Karpas-422 (cell line): ENCODE data around the gene TEX11. TPM values are rescaled to one million over a fixed set of nuclear protein-coding genes. Genes with fewer than 3 reads are reported as not detected.
A peak's percentile ranks its signal among the peaks of the same experiment; 100 is the strongest.
"Not testable (repeated sequence)": the region's sequence is repeated elsewhere in the genome, so short reads cannot be mapped to it uniquely, and the experiment has no call there.

ENCODE experiments used
- DNase-seq: peaks from one replicate; pipeline ENCODE4 v3.0.0-alpha.2; 2015
- H2AFZ ChIP-seq: fragments of 200-600 bp; sonication (generic); 2 replicates; pipeline ENCODE4 v1.6.1; 2014; ENCODE audit warnings: antibody characterized with exemption, low read length, mixed read lengths
- H3K27ac ChIP-seq: fragments of 200-600 bp; sonication (generic); 2 replicates; pipeline ENCODE4 v1.5.1; 2014; ENCODE audit warnings: mild to moderate bottlenecking, low read length, moderate library complexity
- H3K27me3 ChIP-seq: fragments of 200-600 bp; sonication (generic); 2 replicates; pipeline ENCODE4 v1.6.1; 2014; ENCODE audit warnings: low read length, mixed read lengths
- H3K36me3 ChIP-seq: fragments of 200-600 bp; sonication (generic); 2 replicates; pipeline ENCODE4 v1.6.1; 2014; ENCODE audit warnings: low read length, mixed read lengths; ENCODE audit not compliant: insufficient read depth
- H3K4me1 ChIP-seq: fragments of 200-600 bp; sonication (generic); 2 replicates; pipeline ENCODE4 v1.6.1; 2014; ENCODE audit warnings: mild to moderate bottlenecking, low read length, mixed read lengths
- H3K4me2 ChIP-seq: fragments of 200-600 bp; sonication (generic); 2 replicates; pipeline ENCODE4 v1.6.1; 2014; ENCODE audit warnings: low read length, low read depth, mild to moderate bottlenecking; ENCODE audit not compliant: poor library complexity, severe bottlenecking
- H3K4me3 ChIP-seq: fragments of 200-600 bp; sonication (generic); 2 replicates; pipeline ENCODE4 v1.5.1; 2014; ENCODE audit warnings: mild to moderate bottlenecking, antibody characterized with exemption, low read length, mixed read lengths
- H3K79me2 ChIP-seq: fragments of 200-600 bp; sonication (generic); 2 replicates; pipeline ENCODE4 v1.6.1; 2014; ENCODE audit warnings: mild to moderate bottlenecking, low read length, mixed read lengths
- H3K9ac ChIP-seq: fragments of 200-600 bp; sonication (generic); 2 replicates; pipeline ENCODE4 v1.6.0; 2014; ENCODE audit warnings: low read length
- H3K9me2 ChIP-seq: fragments of 200-600 bp; sonication (generic), shearing (Covaris generic); replicated peaks from 2 replicates; pipeline ENCODE4 v1.6.0; 2014; ENCODE audit warnings: mild to moderate bottlenecking, low read length, moderate library complexity; ENCODE audit not compliant: insufficient read depth
- H3K9me3 ChIP-seq: fragments of 300-700, 200-600 bp; sonication (generic); 2 replicates; pipeline ENCODE4 v1.6.1; 2014; ENCODE audit warnings: low read length, mixed read lengths
- H4K20me1 ChIP-seq: fragments of 200-600 bp; sonication (generic); 2 replicates; pipeline ENCODE4 v1.6.1; 2014; ENCODE audit warnings: mild to moderate bottlenecking, antibody characterized with exemption, low read length, low read depth; ENCODE audit not compliant: insufficient read depth
- total RNA-seq: library from RNA; depleted of rRNA; stranded (reverse); fragments of >200 nt; shearing (Covaris generic); gene quantifications from 2 replicates; pipeline ENCODE4 v1.2.3, GENCODE V29; 2014; ENCODE audit warnings: low replicate concordance

TEX11 gene
- total RNA-seq, 1 experiment from 2014 or later, result not detected

DNA sequence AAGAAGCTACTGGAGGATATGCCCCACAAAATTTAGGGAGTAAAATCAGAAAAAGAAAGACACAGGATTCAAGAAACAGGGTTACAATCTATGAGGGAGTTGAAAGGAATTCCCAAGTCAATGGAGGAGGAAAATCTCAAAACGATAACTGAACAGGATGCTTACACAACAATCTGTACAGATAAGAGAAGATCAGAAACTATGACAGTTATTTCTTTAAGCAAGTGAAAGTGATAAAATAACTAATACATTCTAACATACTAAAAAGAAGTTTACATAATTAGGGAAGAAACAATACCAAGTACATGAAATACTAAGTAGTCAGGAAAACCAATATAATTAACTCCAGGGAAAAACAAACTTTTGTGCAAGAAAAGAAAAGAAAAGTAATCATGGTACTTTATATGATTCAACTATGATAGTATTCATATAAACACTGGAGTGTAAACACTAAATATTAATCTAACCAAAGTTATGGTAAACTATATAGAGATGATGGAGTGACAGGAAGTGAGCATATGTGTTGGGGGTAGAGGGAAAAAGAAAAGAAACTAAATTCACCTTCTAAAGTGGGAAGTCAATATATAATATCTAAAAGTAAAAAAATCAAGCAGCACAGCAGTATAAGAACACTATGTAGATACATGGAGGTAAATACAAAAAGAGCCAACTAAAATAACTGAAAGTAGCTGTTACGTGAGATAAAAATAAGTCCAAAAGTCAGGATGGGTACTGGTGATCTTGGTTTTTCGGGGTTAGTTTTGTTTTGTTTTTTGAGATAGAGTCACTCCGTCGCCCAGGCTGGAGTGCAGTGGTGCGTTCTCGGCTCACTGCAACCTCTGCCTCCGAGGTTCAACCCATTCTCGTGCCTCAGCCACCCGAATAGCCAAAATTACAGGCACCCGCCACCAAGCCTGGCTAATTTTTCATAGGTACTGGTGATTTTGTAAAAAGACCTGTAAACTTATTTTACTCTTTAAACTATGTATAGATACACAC lies 99.3 kb downstream of the TEX11 start:
- H3K9ac ChIP-seq, result no peak overlapping the region
- H2AFZ ChIP-seq, result no peak overlapping the region
- no peaks in the 10 kb centered on the region for H3K9me3 ChIP-seq
- H3K9me2 ChIP-seq, result no peaks in the 10 kb centered on the region
- H3K79me2 ChIP-seq, result no peaks in the 10 kb centered on the region
- no peaks in the 10 kb centered on the region for H3K27me3 ChIP-seq
- DNase-seq, result no peak
- no peaks in the 10 kb centered on the region for H3K4me1 ChIP-seq
- H3K4me3 ChIP-seq, result no peak overlapping the region
- H3K4me2 ChIP-seq, result no peak overlapping the region
- H3K36me3 ChIP-seq, result no peaks in the 10 kb centered on the region
- no peaks in the 10 kb centered on the region for H4K20me1 ChIP-seq
- H3K27ac ChIP-seq, result no peak overlapping the region

- H3K4me2 ChIP-seq, result no peak overlapping the region
- H3K79me2 ChIP-seq, result no peaks in the 10 kb centered on the region
- no peak overlapping the region for H3K4me3 ChIP-seq
- H2AFZ ChIP-seq, result no peak overlapping the region
- no peaks in the 10 kb centered on the region for H3K27me3 ChIP-seq
- H3K9me3 ChIP-seq, result no peaks in the 10 kb centered on the region
- H4K20me1 ChIP-seq, result no peaks in the 10 kb centered on the region
- H3K9me2 ChIP-seq, result no peaks in the 10 kb centered on the region
- H3K27ac ChIP-seq, result no peak overlapping the region
- H3K36me3 ChIP-seq, result no peaks in the 10 kb centered on the region
- H3K4me1 ChIP-seq, result no peaks in the 10 kb centered on the region
- no peak overlapping the region for H3K9ac ChIP-seq
- no peak for DNase-seq
Observed at GRCh38 chrX:70806081-70806480, 102.4 kb downstream of the TEX11 start.

- not testable (repeated sequence) for H3K36me3 ChIP-seq, H3K9me2 ChIP-seq, H3K4me1 ChIP-seq, H3K9ac ChIP-seq, H3K27ac ChIP-seq, DNase-seq, H3K4me2 ChIP-seq, H3K79me2 ChIP-seq, H4K20me1 ChIP-seq, H2AFZ ChIP-seq, H3K27me3 ChIP-seq, H3K4me3 ChIP-seq, H3K9me3 ChIP-seq
Observed at GRCh38 chrX:70796742-70797141, 111.8 kb downstream of the TEX11 start.

DNA sequence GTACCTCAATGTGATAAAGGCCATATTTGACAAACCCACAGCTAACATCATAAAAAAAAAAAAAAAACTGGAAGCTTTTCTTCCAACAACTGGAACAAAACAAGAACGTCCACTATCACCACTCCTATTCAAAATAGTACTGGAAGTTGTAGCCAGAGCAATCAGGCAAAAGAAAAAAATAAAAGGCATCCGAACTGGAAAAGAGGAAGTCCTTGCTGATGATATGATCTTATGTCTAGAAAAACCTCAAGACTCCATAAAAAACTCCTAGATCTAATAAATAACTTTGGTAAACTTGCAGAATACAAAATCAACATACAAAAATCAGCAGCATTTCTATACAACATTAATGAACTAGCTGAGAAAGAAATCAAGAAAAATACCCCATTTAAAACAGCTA lies 134.3 kb downstream of the TEX11 start:
- Histone ChIP-seq H3K79me2 (no peaks in the 10 kb centered on the region), H3K9me3 (no peaks in the 10 kb centered on the region), H3K27ac (no peak overlapping the region), H3K9ac (no peak overlapping the region), H3K36me3 (no peaks in the 10 kb centered on the region), H3K27me3 (no peaks in the 10 kb centered on the region), H2AFZ (no peak overlapping the region), H3K4me2 (no peak overlapping the region), H3K4me3 (no peak overlapping the region), H4K20me1 (no peaks in the 10 kb centered on the region), H3K4me1 (no peaks in the 10 kb centered on the region), H3K9me2 (no peaks in the 10 kb centered on the region)
- DNase-seq, result no peak

- no peak overlapping the region for H3K4me3 ChIP-seq
- no peaks in the 10 kb centered on the region for H4K20me1 ChIP-seq
- no peaks in the 10 kb centered on the region for H3K4me1 ChIP-seq
- H3K79me2 ChIP-seq, result no peaks in the 10 kb centered on the region
- no peak overlapping the region for H3K9ac ChIP-seq
- no peaks in the 10 kb centered on the region for H3K9me2 ChIP-seq
- no peaks in the 10 kb centered on the region for H3K36me3 ChIP-seq
- H3K4me2 ChIP-seq, result no peak overlapping the region
- H3K27ac ChIP-seq, result no peak overlapping the region
- no peak overlapping the region for H2AFZ ChIP-seq
- H3K27me3 ChIP-seq, result no peaks in the 10 kb centered on the region
- DNase-seq, result peak; percentile 65
- H3K9me3 ChIP-seq, result no peaks in the 10 kb centered on the region
Observed at GRCh38 chrX:70769659-70770227, 138.8 kb downstream of the TEX11 start.

DNA sequence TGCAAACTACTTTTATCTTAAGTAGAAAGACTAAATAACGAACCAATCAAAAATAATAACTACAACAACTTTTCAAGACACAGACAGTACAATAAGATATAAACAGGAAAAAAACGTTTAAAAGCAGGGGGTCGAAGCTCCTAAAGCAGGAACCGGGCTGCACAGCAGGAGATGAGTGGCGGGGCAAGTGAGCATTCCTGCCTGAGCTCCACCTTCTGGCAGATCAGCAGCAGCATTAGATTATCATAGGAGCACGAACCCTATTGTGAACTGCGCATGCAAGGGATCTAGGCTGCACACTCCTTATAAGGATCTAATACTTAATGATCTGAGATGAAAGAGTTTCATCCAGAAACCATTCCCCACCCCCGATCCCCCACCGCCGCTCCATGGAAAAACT lies 146.2 kb downstream of the TEX11 start:
- Histone ChIP-seq H3K9me2 (no peaks in the 10 kb centered on the region), H3K27me3 (no peaks in the 10 kb centered on the region), H3K9me3 (no peaks in the 10 kb centered on the region), H4K20me1 (no peaks in the 10 kb centered on the region), H3K9ac (no peak overlapping the region), H3K4me2 (no peak overlapping the region), H3K79me2 (no peaks in the 10 kb centered on the region), H3K4me3 (no peak overlapping the region), H3K27ac (no peak overlapping the region), H2AFZ (no peak overlapping the region), H3K36me3 (no peaks in the 10 kb centered on the region), H3K4me1 (no peaks in the 10 kb centered on the region)
- DNase-seq, result peak; percentile 44

GRCh38 chrX:70755850-70756249 lies 152.7 kb downstream of the TEX11 start:
- Histone ChIP-seq H3K79me2 (no peaks in the 10 kb centered on the region), H3K36me3 (no peaks in the 10 kb centered on the region), H3K9ac (no peak overlapping the region), H3K4me1 (no peaks in the 10 kb centered on the region), H3K27ac (no peak overlapping the region), H3K27me3 (no peaks in the 10 kb centered on the region), H3K9me2 (no peaks in the 10 kb centered on the region), H3K9me3 (no peaks in the 10 kb centered on the region), H2AFZ (no peak overlapping the region), H3K4me2 (no peak overlapping the region), H3K4me3 (no peak overlapping the region), H4K20me1 (no peaks in the 10 kb centered on the region)
- DNase-seq, result no peak

DNA sequence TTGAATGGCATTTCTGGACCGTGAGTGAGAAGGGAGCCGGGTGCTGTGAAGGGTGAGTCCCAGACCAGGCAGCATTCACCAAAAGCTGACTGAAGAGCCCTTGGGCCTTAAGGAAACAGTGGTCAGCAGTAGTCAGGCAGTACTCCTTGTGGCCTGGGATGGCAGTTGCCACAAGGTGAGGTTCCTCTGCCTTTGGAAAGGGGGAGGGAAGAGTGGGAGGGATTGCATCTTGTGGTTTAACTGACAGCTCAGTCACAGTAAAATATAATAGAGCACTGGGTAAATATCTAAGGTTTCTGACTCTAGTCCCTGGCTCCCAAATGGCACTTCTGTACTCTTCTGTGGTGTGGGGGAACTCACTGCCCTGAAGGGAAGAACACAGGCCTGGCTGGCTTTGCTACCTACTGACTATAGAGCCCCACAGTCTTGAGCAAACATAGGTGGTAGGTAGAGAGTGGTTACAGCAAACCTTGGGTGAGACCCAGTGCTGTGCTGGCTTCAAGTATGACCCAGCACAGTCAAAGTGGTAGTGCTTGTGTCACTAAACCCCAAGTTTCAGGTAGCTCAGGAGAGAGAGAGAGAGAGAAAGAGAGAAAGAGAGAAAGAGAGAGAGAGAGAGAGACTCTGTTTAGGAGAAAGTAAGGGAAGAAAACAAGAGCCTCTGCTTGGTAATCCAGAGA lies 154.2 kb downstream of the TEX11 start:
- H3K27ac ChIP-seq, result no peak overlapping the region
- H3K9me3 ChIP-seq, result no peaks in the 10 kb centered on the region
- H3K9me2 ChIP-seq, result no peaks in the 10 kb centered on the region
- no peaks in the 10 kb centered on the region for H4K20me1 ChIP-seq
- H3K4me1 ChIP-seq, result no peaks in the 10 kb centered on the region
- no peak overlapping the region for H3K9ac ChIP-seq
- no peak for DNase-seq
- no peak overlapping the region for H2AFZ ChIP-seq
- H3K36me3 ChIP-seq, result no peaks in the 10 kb centered on the region
- no peak overlapping the region for H3K4me3 ChIP-seq
- H3K27me3 ChIP-seq, result no peaks in the 10 kb centered on the region
- no peak overlapping the region for H3K4me2 ChIP-seq
- no peaks in the 10 kb centered on the region for H3K79me2 ChIP-seq
